Heart right ventricle (tissue), 16 donors: ENCODE data around the gene CHST11. TPM values are rescaled to one million over a fixed set of nuclear protein-coding genes. Genes with fewer than 3 reads are reported as not detected.

ENCODE experiments used
- ATAC-seq, 8 donors: fragments of 200-7000 bp; cut with Tn5 transposase; one replicate each; pipeline ENCODE4 v1.9.1; 2020; ENCODE audit warnings: mild to moderate bottlenecking in 8 of 8, moderate library complexity in 8 of 8, moderate number of reproducible peaks in 1 of 8
- DNase-seq, 2 donors: peaks; one replicate each; pipeline ENCODE4 v3.0.0-alpha.2; 2020
- H3K27ac ChIP-seq, 10 donors: fragments of 200-600 bp; sonication (generic) in 2 of 10; one replicate each; pipeline versions ENCODE4 v1.5.0 to v1.8.0; 2020 to 2022; ENCODE audit warnings: mild to moderate bottlenecking in 3 of 10
- H3K27me3 ChIP-seq, 7 donors: fragments of 200-600 bp; one replicate each; pipeline ENCODE4 v1.8.0; 2021 to 2022; ENCODE audit warnings: mild to moderate bottlenecking in 2 of 7
- H3K36me3 ChIP-seq, 9 donors: fragments of 200-600 bp; sonication (generic) in 1 of 9; one replicate each; pipeline versions ENCODE4 v1.5.0 to v1.8.0; 2020 to 2022; ENCODE audit warnings: mild to moderate bottlenecking in 2 of 9
- H3K4me1 ChIP-seq, 9 donors: fragments of 200-600 bp; sonication (generic) in 1 of 9; one replicate each; pipeline versions ENCODE4 v1.5.0 to v1.8.0; 2020 to 2022; ENCODE audit warnings: mild to moderate bottlenecking in 4 of 9
- H3K4me3 ChIP-seq, 10 donors: fragments of 200-600 bp; sonication (generic) in 2 of 10; one replicate each; pipeline versions ENCODE4 v1.5.0 to v1.8.0; 2020 to 2022; ENCODE audit warnings: mild to moderate bottlenecking in 7 of 10, moderate library complexity in 2 of 10
- H3K9me3 ChIP-seq, 11 donors: fragments of 200-600 bp in 10 of 11; sonication (generic) in 2 of 11; one replicate each; pipeline versions ENCODE4 v1.5.0 to v1.8.0; 2013 to 2022; ENCODE audit warnings: mild to moderate bottlenecking in 2 of 11, control low read depth in 1 of 11, moderate library complexity in 1 of 11
- CTCF ChIP-seq, 9 donors: fragments of 200-600 bp; sonication (generic) in 2 of 9; IDR thresholded peaks; one replicate each; pipeline versions ENCODE4 v1.5.0 to v1.8.0; 2021 to 2022; ENCODE audit warnings: antibody characterized with exemption in 9 of 9, mild to moderate bottlenecking in 5 of 9, moderate library complexity in 1 of 9
- WGBS, 2 donors: extraction: QIAGEN DNeasy Blood & Tissue Kit; methylation state at CpG; one replicate each; pipeline ENCODE4 v1.1.7; 2013; ENCODE audit warnings: inconsistent platforms in 1 of 2; 5-methylcytosine and 5-hydroxymethylcytosine counted together
- intact Hi-C, 10 donors: fragments of 100-400 bp; cut with DNase I; formaldehyde crosslinking; loops; one replicate each; pipeline versions ENCODE4 v1.11.1 to v1.14.2; 2022
- polyA plus RNA-seq, 2 donors: library from polyadenylated mRNA; stranded (reverse); fragments of 200-250 nt; gene quantifications; one replicate each; pipeline ENCODE4 v1.2.3, GENCODE V29; 2013
- total RNA-seq, 10 donors: library from RNA; stranded (reverse); fragmentation: NEBNext Ultra II Directional in 3 of 10; extraction: Animal tissue kit (Norgen Biotek cat#: 25700) in 3 of 10; gene quantifications; one replicate each; pipeline versions ENCODE4 v1.2.1 to v1.2.4, GENCODE V29; 2021 to 2023
- donor health status: Arrhythmogenic right ventricular cardiomyopathy.
- donor health status: ischemic (EF 13 %, LVEDD 7.1; RV severe dilation, severe dysfunction).
- donor health status: healthy with polysubstance abuse.
- donor health status: DM: no; HTN: yes; CAD: no.
- donor health status: DM: no; HTN: no; CAD: no.
- donor health status: ischemic (EF 25% LVEDD 6.9; RV normal size, moderate dysfunction).
- donor health status: ischemic (EF 25% LVEDD 5.7; RV mildly dilated, moderate dysfunction).
- donor health status: healthy.
- donor health status: DM: yes; HTN: yes; CAD: no.
- donor health status: Ischemic cardiomyopathy.
- donor health status: ischemic (EF 35%, LVEDD 5.7; RV mildly dilated, moderate dysfunction).
- donor health status: nonischemic (EF 11% LVEDD 7.7; RV severe dilation, severe dysfunction).
- donor health status: DM: yes; HTN: yes; CAD: no.
- donor health status: PGD.
- donor health status: ischemic (EF 29% LVEDD 5.4; RV normal size, mild dysfunction).
- donor health status: nonischemic (EF 23%, LVEDD 6.1; RV moderate dilation, normal function).

CHST11 gene
- total and polyA plus RNA-seq, 12 donors, result 1.1 to 12.7 (median 4.3) TPM

- WGBS, 2 donors, result 82 to 93% methylated on average over 3 of the region's 3 CpGs
- ATAC-seq (no peak), DNase-seq (no peak)
- Histone ChIP-seq H3K27me3 (no peaks in the 10 kb centered on the region), H3K36me3 (no peaks in the 10 kb centered on the region), H3K27ac (no peak overlapping the region), H3K4me1 (no peaks in the 10 kb centered on the region), H3K9me3 (no peaks in the 10 kb centered on the region), H3K4me3 (no peak overlapping the region)
- no peak for TF ChIP-seq CTCF (IDR thresholded peaks at IDR 0.05)
- intact Hi-C loops, result no loop called here
These were observed 33.5 kb upstream of the CHST11 start for GRCh38 chr12:104423273-104423672.

GRCh38 chr12:104423809-104424208 lies 32.9 kb upstream of the CHST11 start:
- WGBS, 2 donors, result 78 to 85% methylated on average over 5 of the region's 5 CpGs
- ATAC-seq, result no peak
- intact Hi-C loops, result no loop called here
- no peaks in the 10 kb centered on the region for H3K4me1 ChIP-seq
- H3K27me3 ChIP-seq, result no peaks in the 10 kb centered on the region
- H3K9me3 ChIP-seq, result no peaks in the 10 kb centered on the region
- H3K4me3 ChIP-seq, result no peak overlapping the region
- TF ChIP-seq CTCF (IDR thresholded peaks at IDR 0.05), result no peak
- H3K36me3 ChIP-seq, result no peaks in the 10 kb centered on the region
- H3K27ac ChIP-seq, result no peak overlapping the region
- no peak for DNase-seq

DNA sequence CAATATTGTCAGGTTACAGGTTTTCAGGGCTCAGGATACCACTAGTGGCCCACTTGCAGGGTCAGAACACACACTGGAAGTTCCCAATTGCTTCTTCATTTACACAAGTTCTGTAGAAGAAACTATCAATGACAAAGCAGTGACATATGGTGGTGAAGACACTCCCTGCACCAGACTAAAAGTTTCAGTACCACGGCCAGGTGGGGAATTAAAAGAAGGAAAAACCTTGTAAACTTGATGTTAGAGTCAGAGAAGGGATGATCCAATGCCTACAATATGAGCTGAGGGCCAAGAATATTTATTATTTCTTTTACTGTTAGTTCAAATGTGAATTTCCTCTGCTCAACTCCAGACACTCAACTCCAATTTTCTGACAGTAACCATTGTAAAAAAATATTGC lies 31.8 kb upstream of the CHST11 start:
- ATAC-seq, result no peak
- Histone ChIP-seq H3K36me3 (no peaks in the 10 kb centered on the region), H3K27ac (no peak overlapping the region), H3K4me3 (no peak overlapping the region), H3K9me3 (no peaks in the 10 kb centered on the region), H3K27me3 (no peaks in the 10 kb centered on the region), H3K4me1 (no peaks in the 10 kb centered on the region)
- intact Hi-C loops, result no loop called here
- 80 to 81% methylated on average over 1 of the region's 1 CpG for WGBS, 2 donors
- no peak for TF ChIP-seq CTCF (IDR thresholded peaks at IDR 0.05)
- DNase-seq, result no peak

DNA sequence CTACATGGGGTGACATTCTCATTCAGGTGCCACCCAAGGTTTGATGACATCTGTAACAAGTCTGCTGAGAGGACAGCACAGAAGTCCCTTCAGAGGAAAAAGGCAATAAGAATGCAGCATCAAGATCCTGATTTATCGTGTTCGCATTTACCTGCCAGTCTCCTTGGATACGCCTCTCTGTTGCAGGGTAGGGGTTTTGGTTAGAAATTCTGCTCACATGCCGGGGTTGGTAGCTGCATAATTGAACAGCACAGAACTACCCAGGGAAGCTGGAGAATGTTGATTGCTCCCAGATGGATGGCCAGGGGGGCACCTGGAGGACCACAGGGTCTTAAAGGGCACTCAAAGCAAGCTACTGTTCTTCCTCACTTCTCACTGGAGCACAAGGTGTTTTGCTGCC lies 31.1 kb upstream of the CHST11 start:
- intact Hi-C loops, result no loop called here
- H3K27me3 ChIP-seq, result no peaks in the 10 kb centered on the region
- H3K27ac ChIP-seq, result no peak overlapping the region
- DNase-seq (no peak), ATAC-seq (no peak)
- no peaks in the 10 kb centered on the region for H3K36me3 ChIP-seq
- no peaks in the 10 kb centered on the region for H3K4me1 ChIP-seq
- WGBS, 2 donors, result 88 to 94% methylated on average over 4 of the region's 4 CpGs
- no peaks in the 10 kb centered on the region for H3K9me3 ChIP-seq
- no peak overlapping the region for H3K4me3 ChIP-seq
- TF ChIP-seq CTCF (IDR thresholded peaks at IDR 0.05), result no peak
